ENCODE data around the gene PIF1.

PIF1 gene

DNA sequence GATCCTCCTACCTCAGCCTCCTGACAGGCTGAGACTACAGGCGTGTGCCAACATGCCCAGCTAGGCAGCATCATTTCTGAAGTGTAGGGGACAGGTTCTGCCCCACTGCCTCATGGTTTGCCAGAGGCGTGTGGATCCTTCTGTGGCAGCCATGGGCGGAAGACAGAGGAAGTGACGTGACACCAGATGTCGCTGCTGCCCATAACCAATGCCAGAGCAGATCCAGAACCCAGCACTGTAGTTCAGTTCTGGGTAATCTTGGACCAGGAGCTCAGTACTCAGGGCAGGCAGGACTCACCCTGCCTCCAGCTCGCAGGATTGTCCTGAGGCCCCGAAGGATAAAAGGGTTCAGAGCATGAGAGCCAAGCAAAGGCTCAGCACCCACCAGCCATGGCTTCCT lies 58.2 kb downstream of the PIF1 start:
- no peak for TF ChIP-seq CTCF (IDR thresholded peaks at IDR 0.05; ENCODE audit: insufficient read depth, low read depth, low read length, missing control alignments)
- peak; percentile 16 for DNase-seq (ENCODE audit: low read depth)
- H3K4me3 ChIP-seq (ENCODE audit: low read depth, low read length), result no peak overlapping the region

GRCh38 chr15:64766058-64766457 lies 59.4 kb downstream of the PIF1 start:
- no peak for TF ChIP-seq CTCF (IDR thresholded peaks at IDR 0.05; ENCODE audit: insufficient read depth, low read depth, low read length, missing control alignments)
- no peak for DNase-seq (ENCODE audit: low read depth)
- H3K4me3 ChIP-seq (ENCODE audit: low read depth, low read length), result no peak overlapping the region

Measured in GM12865 (cell line).